GM21526 (cell line): ENCODE data around the gene HCFC1R1.
"Not testable (repeated sequence)": the region's sequence is repeated elsewhere in the genome, so short reads cannot be mapped to it uniquely, and the experiment has no call there.

Experiments
- ATAC-seq: cut with Tn5 transposase; IDR thresholded peaks from one replicate; pipeline ENCODE4 v1.9.1; 2021; ENCODE audit warnings: moderate library complexity; ENCODE audit not compliant: unreplicated experiment, low FRiP score

HCFC1R1 gene

DNA sequence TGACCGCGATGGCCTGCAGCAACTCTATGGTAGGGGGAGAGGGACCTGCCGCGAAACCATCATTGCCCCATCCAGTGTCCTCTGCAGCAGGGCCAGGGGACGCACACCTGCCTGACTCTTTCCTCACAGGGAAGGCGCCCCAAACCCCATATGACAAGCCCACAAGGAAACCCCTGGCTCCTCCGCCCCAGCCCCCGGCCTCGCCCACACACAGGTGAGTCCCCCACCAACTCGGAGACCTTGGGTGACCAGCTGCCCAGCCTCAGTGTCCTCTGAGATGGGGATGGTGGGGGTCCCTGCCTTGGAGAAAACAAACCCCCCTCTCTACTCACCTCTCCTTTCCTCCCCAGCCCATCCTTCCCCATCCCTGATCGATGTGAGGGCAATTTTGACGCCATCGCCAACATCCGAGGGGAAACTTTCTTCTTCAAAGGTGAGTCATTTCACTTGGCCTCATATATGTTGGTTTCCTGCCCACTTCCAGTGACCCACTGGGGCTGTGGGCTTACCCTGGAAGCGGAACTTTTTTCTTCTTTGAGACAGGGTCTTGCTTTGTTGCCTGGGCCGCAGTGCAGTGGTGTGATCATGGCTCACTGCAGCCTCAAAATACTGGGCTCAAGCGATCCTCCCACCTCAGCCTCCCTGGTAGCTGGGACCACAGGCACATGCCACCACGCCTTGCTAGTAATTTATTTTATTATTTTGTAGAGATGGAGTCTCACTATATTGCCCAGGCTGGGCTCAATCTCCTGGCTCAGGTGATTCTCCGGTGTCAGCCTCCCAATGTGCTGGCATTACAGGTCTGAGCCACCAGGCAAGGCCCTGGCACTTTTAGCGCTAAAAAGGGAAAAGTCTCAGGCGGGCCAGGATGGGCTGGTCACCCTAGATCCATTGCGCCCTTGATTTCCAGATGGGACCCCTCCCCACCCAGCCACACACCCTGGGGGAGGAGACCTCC is 33.7 kb upstream of the HCFC1R1 start:
- ATAC-seq, result no peak

DNA sequence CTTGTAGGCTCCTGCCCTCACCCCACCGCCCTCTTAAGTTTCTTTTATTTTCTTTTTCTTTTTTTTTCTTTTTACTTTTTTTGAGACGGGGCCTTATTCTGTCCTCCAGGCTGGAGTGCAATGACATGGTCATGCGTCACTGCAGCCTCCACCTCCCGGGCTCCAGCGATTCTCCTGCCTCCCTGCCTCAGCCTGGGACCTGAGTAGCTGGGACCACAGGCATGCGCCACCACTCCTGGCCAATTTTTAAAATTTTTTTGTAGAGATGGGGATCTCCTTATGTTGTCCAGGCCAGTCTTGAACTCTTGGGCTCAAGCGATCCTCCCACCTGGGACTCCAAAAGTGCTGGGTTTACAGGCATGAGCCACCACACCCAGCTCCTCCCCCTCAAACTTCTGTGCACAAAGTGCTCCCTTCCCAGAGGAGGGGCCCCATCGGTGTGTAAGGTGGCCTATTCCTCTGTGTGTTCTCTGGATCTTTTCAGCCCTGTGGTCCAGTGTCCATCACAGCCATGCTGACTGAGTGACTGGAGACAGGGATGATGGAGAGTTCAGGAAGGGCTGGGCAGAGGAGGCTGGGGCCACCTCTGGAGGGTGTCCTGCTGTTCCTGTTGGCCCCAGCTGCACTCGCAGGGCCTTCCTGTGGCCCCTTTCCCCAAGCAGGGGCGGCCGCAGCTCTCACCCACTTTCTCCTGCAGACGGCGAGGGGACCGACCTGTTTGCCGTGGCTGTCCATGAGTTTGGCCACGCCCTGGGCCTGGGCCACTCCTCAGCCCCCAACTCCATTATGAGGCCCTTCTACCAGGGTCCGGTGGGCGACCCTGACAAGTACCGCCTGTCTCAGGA is 32.8 kb upstream of the HCFC1R1 start:
- no peak for ATAC-seq

DNA sequence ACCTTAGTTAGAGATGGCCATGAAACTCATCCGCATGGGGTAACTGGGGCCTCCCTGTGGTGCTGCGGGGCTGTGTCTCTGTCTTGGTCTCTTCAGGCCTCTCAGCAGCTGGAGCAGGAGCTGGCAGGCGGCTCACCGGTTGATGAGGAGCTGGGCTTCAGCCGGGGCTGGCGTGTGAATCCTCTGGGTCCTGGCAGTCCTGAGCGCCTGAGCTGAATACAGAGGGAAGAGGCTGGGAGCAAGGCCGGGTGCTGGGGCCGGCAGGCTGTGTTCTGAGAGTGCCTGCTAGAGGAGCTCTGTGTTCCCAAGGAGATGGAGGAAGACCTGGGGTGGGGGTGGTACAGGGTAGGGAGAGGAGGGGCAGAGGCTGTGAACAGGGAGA is 32.0 kb upstream of the HCFC1R1 start:
- not testable (repeated sequence) for ATAC-seq

DNA sequence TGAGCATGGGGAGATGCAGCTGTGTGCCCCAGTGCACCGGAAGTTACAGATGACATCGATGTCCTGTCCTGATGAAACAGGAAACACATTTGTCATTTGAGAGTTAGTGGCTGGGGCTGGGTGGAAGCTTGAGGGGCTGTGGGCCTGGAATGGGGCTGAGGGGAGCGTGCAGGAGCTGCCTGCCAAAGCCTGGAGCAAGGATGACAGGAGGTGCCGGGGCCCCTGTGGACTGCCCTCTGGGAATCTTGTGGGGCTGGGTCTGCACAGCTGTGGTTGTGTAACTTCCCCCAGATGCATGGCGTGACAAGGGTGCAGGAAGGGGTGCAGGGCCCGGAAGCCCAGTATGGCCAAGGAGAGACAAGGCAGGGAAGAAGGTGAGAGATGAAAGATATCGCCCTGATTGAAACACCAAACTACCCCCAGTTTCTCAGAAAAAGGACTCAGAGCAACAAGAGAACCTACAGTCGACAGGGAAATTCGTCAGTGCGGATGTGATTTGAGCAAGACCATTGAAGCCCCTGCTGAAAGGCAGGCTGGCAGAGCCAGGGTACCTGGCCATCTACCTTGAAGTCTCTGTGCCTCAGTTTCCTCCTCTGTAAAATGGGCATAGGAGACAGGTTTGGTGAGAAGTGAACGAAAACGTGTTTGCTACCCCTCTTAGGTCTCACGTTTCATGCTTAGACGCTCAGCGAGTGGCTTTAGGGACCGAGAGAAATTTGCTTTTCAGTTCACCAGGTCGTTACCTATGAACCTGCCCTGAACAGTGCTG is 31.4 kb upstream of the HCFC1R1 start:
- ATAC-seq, result no peak

DNA sequence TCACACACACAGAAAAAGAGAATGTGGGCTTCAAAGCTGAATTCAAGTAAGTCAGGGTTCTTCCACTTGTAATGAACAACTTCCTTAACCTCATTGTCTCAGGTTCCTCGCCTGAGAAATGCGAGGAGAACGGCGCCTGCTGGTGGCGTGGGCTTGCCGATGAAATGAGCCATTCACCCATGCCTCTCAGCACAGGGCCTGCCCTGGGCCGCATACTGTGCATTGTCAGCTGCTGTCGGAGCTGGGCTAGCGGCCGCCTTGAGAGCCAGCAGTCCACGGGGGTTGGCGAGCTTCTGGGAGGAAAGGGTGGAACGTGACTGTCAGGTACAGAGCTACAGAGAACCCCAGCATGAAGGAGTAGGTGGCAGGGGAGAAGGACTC is 29.6 kb upstream of the HCFC1R1 start:
- ATAC-seq, result not testable (repeated sequence)

DNA sequence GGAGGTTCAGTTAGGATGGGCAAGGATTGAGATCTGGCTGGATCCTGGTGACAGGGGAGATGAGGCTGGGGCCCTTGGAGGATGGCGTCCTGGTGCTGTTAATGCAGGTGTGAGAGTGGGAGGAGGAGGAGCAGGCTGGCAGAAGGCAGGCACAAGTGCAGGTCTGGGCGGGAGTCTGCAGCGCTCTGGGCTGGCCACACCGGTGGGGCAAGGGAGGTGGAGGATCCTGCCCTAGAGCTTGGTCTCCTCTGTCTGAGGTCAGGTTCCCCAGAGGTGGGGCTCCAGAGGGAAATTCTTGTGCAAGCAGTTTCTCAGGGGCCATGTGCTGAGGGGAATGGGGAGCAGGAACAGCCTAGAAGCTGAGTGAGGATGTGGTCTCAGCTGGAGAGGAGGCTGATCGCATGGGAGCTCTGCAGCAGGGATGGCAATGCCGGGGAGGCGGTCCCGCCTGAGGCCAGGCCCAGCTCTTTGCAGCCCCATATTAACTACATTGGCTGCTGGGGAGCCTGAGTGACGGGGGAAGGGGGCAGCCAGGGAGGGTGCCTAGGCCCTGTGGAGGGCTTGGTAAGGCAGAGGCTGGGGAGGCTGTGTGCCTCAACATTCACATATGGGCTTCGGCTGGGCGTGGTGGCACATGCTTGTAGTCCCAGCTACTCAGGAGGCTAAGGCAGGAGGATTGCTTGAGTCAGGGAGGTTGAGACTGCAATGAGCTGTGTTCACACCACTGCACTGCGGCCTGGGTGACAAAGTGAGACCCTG is 29.0 kb upstream of the HCFC1R1 start:
- not testable (repeated sequence) for ATAC-seq

DNA sequence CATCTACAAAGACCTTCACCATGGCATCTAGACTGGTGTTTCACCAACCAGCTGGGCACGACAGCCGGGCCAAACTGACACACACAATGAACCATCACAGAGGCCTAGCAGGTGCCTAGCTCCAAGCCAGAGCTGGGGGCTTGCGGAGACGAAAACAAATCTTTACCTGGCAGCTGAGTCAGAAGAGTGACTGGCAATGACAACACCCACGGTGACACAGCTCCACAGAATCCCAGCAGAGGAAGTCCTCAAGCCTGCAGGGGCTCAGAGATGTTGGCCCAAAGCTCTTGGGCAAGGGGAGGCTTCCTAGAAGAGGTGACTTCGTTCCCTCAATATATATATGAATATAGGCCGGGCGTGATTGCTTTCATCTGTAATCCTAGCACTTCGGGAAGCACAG is 27.8 kb upstream of the HCFC1R1 start:
- ATAC-seq, result no peak

DNA sequence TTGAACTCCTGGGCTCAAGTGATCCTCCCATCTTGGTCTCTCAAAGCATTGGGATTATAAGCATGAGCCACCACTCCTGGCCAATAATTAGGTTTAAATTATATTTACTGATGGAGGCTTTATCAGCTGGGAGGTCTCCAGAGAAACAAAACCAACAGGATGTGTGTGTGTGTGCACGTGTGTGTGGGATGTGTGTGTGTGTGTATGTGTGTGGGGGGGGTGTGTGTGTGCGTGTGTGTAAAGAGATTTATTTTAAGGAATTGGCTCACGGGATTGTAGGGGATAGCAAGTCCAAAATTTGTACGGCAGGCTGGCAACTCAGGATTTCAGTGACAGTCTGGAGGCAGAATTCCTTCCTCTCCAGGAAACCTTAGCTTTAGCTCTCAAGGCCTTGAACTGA is 27.3 kb upstream of the HCFC1R1 start:
- ATAC-seq, result no peak

DNA sequence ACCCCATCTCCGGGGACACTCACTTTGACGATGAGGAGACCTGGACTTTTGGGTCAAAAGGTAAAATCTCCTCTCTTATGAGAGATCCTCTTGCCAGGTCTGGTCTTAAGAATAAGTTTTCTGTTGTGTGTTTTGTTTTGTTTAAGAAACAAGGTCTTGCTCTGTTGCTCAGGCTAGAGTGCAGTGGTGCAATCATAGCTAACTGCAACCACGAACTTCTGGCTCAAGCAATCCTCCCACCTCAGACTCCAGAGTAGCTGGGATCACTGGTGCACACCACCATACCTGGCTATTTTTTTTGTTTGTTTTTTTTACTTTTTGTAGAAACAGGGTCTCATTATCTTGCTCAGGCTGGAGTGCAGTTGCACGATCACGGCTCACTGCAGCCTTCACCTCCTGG is 26.7 kb upstream of the HCFC1R1 start:
- ATAC-seq, result no peak

DNA sequence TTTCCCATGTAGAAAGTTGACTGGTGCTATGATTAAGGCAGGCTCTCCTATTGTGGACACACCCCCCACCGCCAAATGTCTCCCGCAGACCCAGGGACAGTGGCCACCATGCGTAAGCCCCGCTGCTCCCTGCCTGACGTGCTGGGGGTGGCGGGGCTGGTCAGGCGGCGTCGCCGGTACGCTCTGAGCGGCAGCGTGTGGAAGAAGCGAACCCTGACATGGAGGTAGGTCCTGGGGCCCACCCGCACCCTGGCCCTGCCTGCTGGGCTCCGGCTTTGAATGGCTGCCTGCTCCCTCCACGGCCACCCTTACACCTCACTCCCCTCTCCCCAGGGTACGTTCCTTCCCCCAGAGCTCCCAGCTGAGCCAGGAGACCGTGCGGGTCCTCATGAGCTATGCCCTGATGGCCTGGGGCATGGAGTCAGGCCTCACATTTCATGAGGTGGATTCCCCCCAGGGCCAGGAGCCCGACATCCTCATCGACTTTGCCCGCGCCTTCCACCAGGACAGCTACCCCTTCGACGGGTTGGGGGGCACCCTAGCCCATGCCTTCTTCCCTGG is 26.3 kb upstream of the HCFC1R1 start:
- ATAC-seq, result no peak

DNA sequence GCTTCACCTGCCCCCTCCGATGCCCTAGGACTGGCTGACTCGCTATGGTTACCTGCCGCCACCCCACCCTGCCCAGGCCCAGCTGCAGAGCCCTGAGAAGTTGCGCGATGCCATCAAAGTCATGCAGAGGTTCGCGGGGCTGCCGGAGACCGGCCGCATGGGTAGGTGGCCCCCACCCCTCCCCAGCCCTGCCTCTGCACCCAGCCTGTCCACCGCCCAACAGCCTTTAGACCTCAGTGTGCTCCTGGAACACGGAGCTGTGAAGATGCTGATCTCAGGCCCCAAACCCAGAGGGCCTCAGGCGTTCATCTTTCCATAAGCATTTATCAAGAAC is 23.6 kb upstream of the HCFC1R1 start:
- ATAC-seq, result no peak

DNA sequence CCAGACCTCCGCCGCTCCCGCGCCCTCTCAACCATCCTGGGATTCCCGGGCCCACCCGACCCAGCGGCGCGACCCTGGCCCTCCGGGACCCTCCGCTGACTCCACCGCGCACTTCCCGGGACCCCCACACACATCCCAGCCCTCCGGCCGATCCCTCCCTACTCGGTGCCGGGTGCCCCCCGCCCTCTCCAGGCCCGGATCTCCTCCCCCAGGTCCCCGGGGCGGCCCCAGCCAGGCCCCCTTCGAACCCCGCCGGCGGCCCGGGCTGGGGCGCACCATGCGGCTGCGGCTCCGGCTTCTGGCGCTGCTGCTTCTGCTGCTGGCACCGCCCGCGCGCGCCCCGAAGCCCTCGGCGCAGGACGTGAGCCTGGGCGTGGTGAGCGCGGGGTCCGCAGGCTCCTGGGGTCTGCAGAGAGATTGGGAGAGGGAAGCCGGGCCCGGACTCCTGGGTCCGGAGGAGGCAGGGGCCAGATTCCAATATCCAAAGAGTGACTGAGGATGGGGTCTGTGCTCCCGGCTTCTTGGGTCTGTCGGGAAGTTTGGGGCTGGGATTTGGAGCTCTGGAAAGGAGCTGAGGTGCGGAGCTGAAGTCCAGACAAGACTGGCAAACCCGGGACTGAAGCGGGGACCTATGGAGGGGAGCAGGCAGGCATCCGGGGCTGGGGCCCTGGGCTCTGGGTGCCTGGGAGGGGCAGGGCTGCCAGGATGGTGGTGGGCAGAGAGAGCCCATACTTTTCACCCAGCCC is 23.1 kb upstream of the HCFC1R1 start:
- no peak for ATAC-seq

DNA sequence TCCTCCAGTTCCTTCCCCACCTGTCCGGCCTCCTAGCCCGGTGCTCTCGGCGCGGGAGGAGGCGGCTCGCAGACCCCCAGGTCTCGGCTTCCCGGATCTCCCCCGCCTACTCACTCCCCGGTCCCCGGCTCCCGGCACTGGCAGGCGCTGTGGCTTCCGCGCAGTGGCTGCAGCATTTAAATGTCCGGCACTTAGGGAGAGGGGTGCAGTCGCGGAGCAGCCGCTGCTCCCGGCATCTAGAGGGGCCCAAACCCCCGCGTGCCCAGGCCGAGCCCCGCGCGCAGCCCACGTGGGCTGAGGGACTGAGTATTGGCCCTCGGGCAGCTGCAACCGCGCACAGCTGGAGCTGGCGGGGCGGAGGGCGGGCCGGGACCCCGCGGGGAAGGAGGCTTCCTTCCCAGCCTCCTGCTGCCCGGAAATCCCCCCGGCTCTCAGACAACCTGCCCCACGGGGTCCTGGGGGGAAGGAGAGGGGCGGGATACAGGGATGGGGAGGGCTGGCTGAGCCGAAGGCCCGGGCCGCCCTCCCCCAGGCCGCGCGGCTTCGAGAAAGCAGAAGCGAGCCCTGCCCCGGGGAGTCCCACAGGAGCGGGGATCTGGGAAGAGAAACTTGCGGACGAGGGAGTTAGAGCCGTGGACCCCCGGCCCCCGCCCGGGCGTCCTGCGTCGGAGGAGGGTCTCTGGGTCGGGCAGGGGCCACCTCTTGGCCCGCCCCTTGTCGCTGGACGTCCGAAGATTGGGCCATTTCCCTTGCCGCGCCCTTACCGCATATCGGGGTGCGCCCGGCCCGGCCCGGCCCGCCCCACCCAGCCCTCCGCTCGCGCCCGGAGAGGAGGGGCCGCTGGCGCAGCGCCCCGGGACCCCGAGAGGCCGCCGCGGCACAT is 22.3 kb upstream of the HCFC1R1 start, which contains the start of gene MMP25:
MMP25 (plus strand) TSS at position 804 of the 883 bp plus-strand sequence. CDS start 357 bp downstream, outside the sequence.
- no peak for ATAC-seq

DNA sequence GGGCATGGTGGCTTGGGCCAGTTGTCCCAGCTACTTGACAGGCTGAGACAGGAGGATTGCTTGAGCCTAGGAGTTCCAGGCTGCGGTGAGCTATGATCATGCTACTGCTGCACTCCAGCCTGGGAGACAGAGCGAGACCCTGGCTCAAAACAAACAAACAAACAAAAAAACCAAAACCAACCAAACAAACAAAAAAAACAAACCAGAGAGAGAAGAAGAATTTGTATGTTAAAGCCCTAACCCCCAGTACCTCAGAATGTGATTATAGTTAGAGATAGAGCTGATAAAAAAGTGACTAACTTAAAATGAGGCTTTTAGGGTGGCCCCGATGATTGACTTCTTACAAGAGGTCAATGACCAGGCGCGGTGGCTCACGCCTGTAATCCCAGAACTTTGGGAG is 21.0 kb upstream of the HCFC1R1 start:
- no peak for ATAC-seq

DNA sequence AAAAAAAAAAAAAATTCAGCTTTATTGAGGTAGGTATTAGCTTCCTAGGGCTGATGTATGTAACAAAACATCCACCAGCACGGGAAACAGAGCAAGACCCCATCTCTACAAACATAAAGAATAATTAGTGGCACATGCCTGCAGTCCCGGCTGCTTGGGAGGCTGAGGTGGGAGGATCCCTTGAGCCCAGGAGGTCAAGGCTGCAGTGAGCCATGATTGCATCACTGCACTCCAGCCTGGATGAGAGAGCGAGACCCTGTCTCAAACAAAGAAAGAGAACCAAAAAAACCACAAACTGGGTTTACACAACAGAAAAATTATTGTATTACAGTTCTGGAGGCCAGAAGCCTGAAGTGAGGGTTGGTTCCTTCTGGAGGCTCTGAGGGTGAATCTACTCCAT is 18.6 kb upstream of the HCFC1R1 start:
- no peak for ATAC-seq

DNA sequence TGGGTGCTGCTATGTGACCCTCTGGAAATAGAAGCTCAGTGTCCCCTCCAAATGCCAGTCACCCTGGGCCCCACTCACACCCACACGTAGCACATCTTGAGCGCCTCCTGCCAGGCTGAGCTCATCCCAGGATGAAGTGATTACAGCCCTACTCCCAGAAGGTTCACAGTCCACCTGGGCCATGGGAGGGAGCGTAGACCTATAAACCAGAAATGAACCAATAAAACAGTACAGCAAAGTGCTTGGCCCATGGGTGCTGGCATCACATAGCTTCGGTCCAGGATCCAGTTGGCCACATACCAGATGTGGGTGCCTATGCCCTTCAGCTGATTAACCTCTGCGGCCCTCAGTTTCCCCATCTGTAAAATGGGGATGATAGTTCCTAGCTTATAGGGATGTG is 15.2 kb upstream of the HCFC1R1 start:
- no peak for ATAC-seq

DNA sequence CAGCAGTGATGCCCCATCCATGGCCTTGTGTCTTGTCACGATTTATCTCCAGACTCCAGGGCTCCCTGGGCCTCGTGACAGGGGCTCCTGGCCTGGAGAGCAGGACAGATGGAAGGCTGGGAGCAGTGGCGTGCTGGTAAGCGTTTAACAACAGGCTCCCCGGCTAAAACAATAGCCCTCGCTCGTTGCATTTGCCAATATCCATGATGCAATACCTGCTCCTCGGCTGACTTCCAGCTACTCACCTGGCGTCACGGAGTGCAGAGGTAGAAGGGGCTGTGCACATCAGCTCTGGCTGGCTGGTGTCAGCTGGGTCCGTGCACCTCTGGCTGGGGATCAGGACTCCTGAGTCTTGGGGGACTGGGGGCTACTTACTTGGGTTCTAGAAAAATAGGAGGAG is 14.5 kb upstream of the HCFC1R1 start:
- no peak for ATAC-seq

DNA sequence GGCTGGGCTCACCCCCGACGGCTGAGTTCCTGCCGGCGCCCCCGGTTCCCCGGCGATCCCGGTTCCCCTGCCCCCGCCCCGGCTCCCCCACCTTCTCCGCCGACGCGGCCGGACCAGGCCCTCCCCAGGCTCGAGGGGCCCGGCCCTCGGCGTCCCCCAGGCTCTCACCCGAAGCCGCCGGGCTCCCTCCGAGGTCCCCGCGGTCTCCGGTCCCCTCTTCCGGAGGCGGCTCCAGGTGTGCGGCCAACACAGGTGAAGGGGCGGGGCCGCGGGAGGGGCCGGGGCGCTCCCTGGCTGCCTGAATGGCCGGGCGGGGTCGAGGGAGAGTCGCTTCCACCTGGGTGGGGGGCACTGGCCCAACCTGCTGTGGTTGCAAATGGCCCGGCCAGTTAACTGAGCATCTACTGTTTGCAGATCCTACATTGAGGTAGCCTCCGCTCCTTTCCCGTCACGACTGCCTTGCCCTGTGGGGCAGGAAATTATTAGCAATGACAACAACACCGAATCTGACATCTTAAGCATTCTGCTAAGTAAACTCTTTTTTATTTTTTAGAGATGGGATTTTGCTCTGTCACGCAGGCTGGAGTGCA is 13.1 kb upstream of the HCFC1R1 start, which contains the start of gene BICDL2:
BICDL2 (minus strand) TSS at position 219 of the 590 bp plus-strand sequence. CDS start 1,448 bp downstream, outside the sequence.
- ATAC-seq, result no peak
